ENCODE data around the gene EHD3. TPM values are rescaled to one million over a fixed set of nuclear protein-coding genes. Genes with fewer than 3 reads are reported as not detected.

Gene EHD3
- total RNA-seq (1 to 10 TPM; 1.5 to 2.9 (median 2.0) TPM), polyA plus RNA-seq (1 to 10 TPM in 2 of 3 donors, under 1 TPM in 1; 0.73 to 5.2 (median 1.3) TPM)
- long read RNA-seq, donor 1, full-length matches to known transcripts: 4 of 4 reads
- long read RNA-seq, donor 1, partial matches to known transcripts: 0 of 4 reads
- long read RNA-seq, donor 1, other reads (novel, unspliced or antisense): 0 of 4 reads
- long read RNA-seq, donor 2, full-length matches to known transcripts: 3 of 4 reads
- long read RNA-seq, donor 2, partial matches to known transcripts: 0 of 4 reads
- long read RNA-seq, donor 2, other reads (novel, unspliced or antisense): 1 of 4 reads

- Histone ChIP-seq H3K4me3 (peak within 1 kb of the TSS; percentile 75), H3K27ac (peak within 1 kb of the TSS; percentile 27), H3K9me3 (no peaks in the 10 kb centered on the region), H3K27me3 (ENCODE audit: insufficient read depth in 3 of 3, low read length in 2 of 3) (peaks cover 0 to 14% (median 0%) of the 10 kb centered on the region in 3 donors), H3K4me1 (peaks cover 18% of the 10 kb centered on the region), H3K36me3 (ENCODE audit: insufficient read depth in 1 of 2, low read depth in 1 of 2) (no peaks in the 10 kb centered on the region)
- intact Hi-C loops (cut with DNase I): no loop called here
- WGBS, 3 donors: 2% methylated on average over 61 to 74 of the region's 74 CpGs
- peak; percentile 93 to 99 (median 96) for ATAC-seq
- DNase-seq: peak; percentile 86 to 91
- TF ChIP-seq CTCF (IDR thresholded peaks at IDR 0.05): peak; percentile 54
Observed at GRCh38 chr2:31233741-31234682, at the start of gene EHD3. Gene EHD3 (plus strand): TSS chr2:31234152. CDS start chr2:31234622, 470 bp downstream.

GRCh38 chr2:31187166-31187565, 46.8 kb upstream of the EHD3 start:
- ATAC-seq (no peak), DNase-seq (no peak)
- no peak for TF ChIP-seq CTCF (IDR thresholded peaks at IDR 0.05)
- Histone ChIP-seq H3K9me3 (no peaks in the 10 kb centered on the region), H3K4me3 (no peak overlapping the region), H3K27ac (no peak overlapping the region), H3K36me3 (ENCODE audit: insufficient read depth in 1 of 2, low read depth in 1 of 2) (no peaks in the 10 kb centered on the region), H3K4me1 (no peaks in the 10 kb centered on the region), H3K27me3 (ENCODE audit: insufficient read depth in 3 of 3, low read length in 2 of 3) (peaks cover 0 to 6% (median 0%) of the 10 kb centered on the region in 3 donors)
- intact Hi-C loops (cut with DNase I): no loop called here
- WGBS, 3 donors: 90 to 92% (median 91%) methylated on average over 4 of the region's 4 CpGs

DNA sequence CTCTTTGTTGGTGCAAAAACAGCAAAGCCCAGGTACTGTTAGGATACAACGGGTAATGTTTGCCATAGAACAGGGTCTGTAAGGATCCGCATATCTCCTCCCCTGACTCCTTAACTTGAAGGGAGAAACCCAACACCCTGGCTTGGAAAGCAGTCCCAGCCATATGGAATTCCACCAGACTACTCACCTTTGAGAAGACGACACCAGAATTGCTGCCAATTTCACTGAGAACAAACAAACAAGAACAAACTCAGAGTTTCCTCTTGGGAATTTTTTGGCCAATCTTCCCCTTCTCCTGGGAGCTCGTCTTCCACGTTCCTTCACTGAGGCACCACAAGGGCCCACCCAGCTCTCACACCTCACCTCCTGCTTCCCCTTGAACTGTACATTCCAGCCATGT, 45.8 kb upstream of the EHD3 start:
- H3K27ac ChIP-seq: no peak overlapping the region
- intact Hi-C loops (cut with DNase I): no loop called here
- DNase-seq (no peak), ATAC-seq (no peak)
- H3K27me3 ChIP-seq (ENCODE audit: insufficient read depth in 3 of 3, low read length in 2 of 3): peaks cover 0 to 6% (median 0%) of the 10 kb centered on the region in 3 donors
- no peaks in the 10 kb centered on the region for H3K36me3 ChIP-seq (ENCODE audit: insufficient read depth in 1 of 2, low read depth in 1 of 2)
- H3K4me3 ChIP-seq: no peak overlapping the region
- no peak for TF ChIP-seq CTCF (IDR thresholded peaks at IDR 0.05)
- no peaks in the 10 kb centered on the region for H3K4me1 ChIP-seq
- no peaks in the 10 kb centered on the region for H3K9me3 ChIP-seq
- 54 to 63% (median 57%) methylated on average over 5 of the region's 5 CpGs for WGBS, 3 donors

DNA sequence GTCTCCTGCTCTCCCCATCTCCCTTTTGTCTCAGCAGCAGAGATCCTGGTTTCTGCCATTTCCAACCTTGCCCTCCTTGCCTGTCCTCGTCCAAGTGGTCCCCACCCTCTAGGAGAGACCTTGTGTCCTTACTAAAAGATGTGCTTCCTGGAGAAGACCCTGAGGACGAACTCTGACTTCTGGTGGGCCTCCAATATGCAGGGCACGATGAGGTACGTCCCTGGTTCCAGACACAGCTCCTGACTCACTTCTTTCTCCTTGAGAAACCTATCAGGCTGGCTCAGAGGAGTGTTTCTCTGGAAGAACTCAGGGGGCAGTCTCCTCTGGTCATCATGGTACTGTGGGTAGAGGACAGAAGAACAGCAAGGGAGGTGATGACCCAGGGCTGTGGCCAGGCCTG, 44.8 kb upstream of the EHD3 start:
- DNase-seq (no peak), ATAC-seq (no peak)
- intact Hi-C loops (cut with DNase I): no loop called here
- no peaks in the 10 kb centered on the region for H3K9me3 ChIP-seq
- H3K4me3 ChIP-seq: no peak overlapping the region
- 81 to 91% (median 85%) methylated on average over 4 of the region's 4 CpGs for WGBS, 3 donors
- H3K36me3 ChIP-seq (ENCODE audit: insufficient read depth in 1 of 2, low read depth in 1 of 2): no peaks in the 10 kb centered on the region
- H3K27me3 ChIP-seq (ENCODE audit: insufficient read depth in 3 of 3, low read length in 2 of 3): peaks cover 0 to 6% (median 0%) of the 10 kb centered on the region in 3 donors
- H3K27ac ChIP-seq: no peak overlapping the region
- H3K4me1 ChIP-seq: no peaks in the 10 kb centered on the region
- no peak for TF ChIP-seq CTCF (IDR thresholded peaks at IDR 0.05)

Measured in psoas muscle (tissue), 8 donors.